ENCODE measurements around the gene BCAR1.

BCAR1 gene

GRCh38 chr16:75254359-75254837 lies 3.0 kb upstream of the BCAR1 start:
- no peak overlapping the region for H3K4me2 ChIP-seq (ENCODE audit: insufficient read depth, low read length)
- no peak overlapping the region for H3K4me3 ChIP-seq (ENCODE audit: low read depth in 1 of 2, low read length in 2 of 2)
- ATAC-seq (ENCODE audit: insufficient read depth, low read depth) (no peak; the same call in 2 of the 3 replicates), DNase-seq (no peak)
- H3K4me1 ChIP-seq (ENCODE audit: insufficient read depth, low read length) = no peaks in the 10 kb centered on the region
- H3K9ac ChIP-seq (ENCODE audit: low read depth, low read length) = no peak overlapping the region
- H3K79me2 ChIP-seq (ENCODE audit: insufficient read depth, low read length) = no peaks in the 10 kb centered on the region
- TF ChIP-seq EZH2 (IDR thresholded peaks at IDR 0.05; ENCODE audit: borderline replicate concordance, low read depth, low read length, severe bottlenecking) (no peak), CTCF (IDR thresholded peaks at IDR 0.05; ENCODE audit: borderline replicate concordance, extremely low read depth, low read length, poor library complexity, severe bottlenecking) (no peak)
- H4K20me1 ChIP-seq (ENCODE audit: insufficient read depth, low read length) = peaks cover 5% of the 10 kb centered on the region; the same call in 1 of the 2 replicates
- peaks cover 7% of the 10 kb centered on the region for H3K27me3 ChIP-seq (ENCODE audit: insufficient read depth, low read length, poor library complexity)
- no peaks in the 10 kb centered on the region for H3K9me3 ChIP-seq (ENCODE audit: insufficient read depth, low read length, severe bottlenecking)
- H3K27ac ChIP-seq (ENCODE audit: low read length) = no peak overlapping the region
- no peak overlapping the region for H2AFZ ChIP-seq (ENCODE audit: low read depth, low read length)
- H3K36me3 ChIP-seq (ENCODE audit: insufficient read depth, low read length) = no peaks in the 10 kb centered on the region

- Histone ChIP-seq H3K4me3 (ENCODE audit: low read depth in 1 of 2, low read length in 2 of 2) (no peak overlapping the region), H3K9me3 (ENCODE audit: insufficient read depth, low read length, severe bottlenecking) (no peaks in the 10 kb centered on the region), H3K4me1 (ENCODE audit: insufficient read depth, low read length) (no peaks in the 10 kb centered on the region), H3K9ac (ENCODE audit: low read depth, low read length) (no peak overlapping the region), H3K27ac (ENCODE audit: low read length) (no peak overlapping the region), H3K79me2 (ENCODE audit: insufficient read depth, low read length) (no peaks in the 10 kb centered on the region), H3K4me2 (ENCODE audit: insufficient read depth, low read length) (no peak overlapping the region), H3K36me3 (ENCODE audit: insufficient read depth, low read length) (no peaks in the 10 kb centered on the region), H3K27me3 (ENCODE audit: insufficient read depth, low read length, poor library complexity) (peaks cover 7% of the 10 kb centered on the region), H4K20me1 (ENCODE audit: insufficient read depth, low read length) (peaks cover 5% of the 10 kb centered on the region; the same call in 1 of the 2 replicates), H2AFZ (ENCODE audit: low read depth, low read length) (no peak overlapping the region)
- TF ChIP-seq CTCF (IDR thresholded peaks at IDR 0.05; ENCODE audit: borderline replicate concordance, extremely low read depth, low read length, poor library complexity, severe bottlenecking) = no peak
- TF ChIP-seq EZH2 (IDR thresholded peaks at IDR 0.05; ENCODE audit: borderline replicate concordance, low read depth, low read length, severe bottlenecking) = no peak
- no peak for ATAC-seq (ENCODE audit: insufficient read depth, low read depth)
- no peak for DNase-seq
These were observed 1.8 kb upstream of the BCAR1 start for GRCh38 chr16:75252946-75253911.

GRCh38 chr16:75252049-75252864 lies 833 bp upstream of the BCAR1 start:
- Histone ChIP-seq H4K20me1 (ENCODE audit: insufficient read depth, low read length) (peaks cover 5% of the 10 kb centered on the region; the same call in 1 of the 2 replicates), H3K4me1 (ENCODE audit: insufficient read depth, low read length) (no peaks in the 10 kb centered on the region), H3K79me2 (ENCODE audit: insufficient read depth, low read length) (no peaks in the 10 kb centered on the region), H3K4me2 (ENCODE audit: insufficient read depth, low read length) (no peak overlapping the region), H3K27me3 (ENCODE audit: insufficient read depth, low read length, poor library complexity) (peaks cover 7% of the 10 kb centered on the region), H3K36me3 (ENCODE audit: insufficient read depth, low read length) (no peaks in the 10 kb centered on the region), H2AFZ (ENCODE audit: low read depth, low read length) (no peak overlapping the region), H3K27ac (ENCODE audit: low read length) (no peak overlapping the region), H3K4me3 (ENCODE audit: low read depth in 1 of 2, low read length in 2 of 2) (no peak overlapping the region), H3K9me3 (ENCODE audit: insufficient read depth, low read length, severe bottlenecking) (no peaks in the 10 kb centered on the region), H3K9ac (ENCODE audit: low read depth, low read length) (no peak overlapping the region)
- TF ChIP-seq EZH2 (IDR thresholded peaks at IDR 0.05; ENCODE audit: borderline replicate concordance, low read depth, low read length, severe bottlenecking) (no peak), CTCF (IDR thresholded peaks at IDR 0.05; ENCODE audit: borderline replicate concordance, extremely low read depth, low read length, poor library complexity, severe bottlenecking) (no peak)
- DNase-seq (no peak), ATAC-seq (ENCODE audit: insufficient read depth, low read depth) (no peak)

All from DND-41 (cell line).